ENCODE results near the gene GDAP1L1. TPM values are rescaled to one million over a fixed set of nuclear protein-coding genes. Genes with fewer than 3 reads are reported as not detected.

The GDAP1L1 gene
- polyA plus RNA-seq, 1 of the 3 experiments (the other 2 are of a cell fraction): 0.30 TPM

Other genes starting within 250 kb of the GDAP1L1 start
- 0.67 and 0.75 TPM in 2 replicates for gene JPH2, start 60.1 kb upstream of the GDAP1L1 start, polyA plus RNA-seq (2012; rRNA removed)
- 22.3 and 31.0 TPM in 2 replicates for gene OSER1, start 36.5 kb upstream of the GDAP1L1 start, polyA plus RNA-seq (2012; rRNA removed)
- 2.8 and 3.6 TPM in 2 replicates for gene FITM2, start 63.9 kb downstream of the GDAP1L1 start, polyA plus RNA-seq (2012; rRNA removed)
- gene R3HDML, start 89.7 kb downstream of the GDAP1L1 start, polyA plus RNA-seq (2012; rRNA removed): not detected in 2 replicates
- gene HNF4A, start 108.4 kb downstream of the GDAP1L1 start, polyA plus RNA-seq (2012; rRNA removed): not detected in 2 replicates
- 4.9 and 5.7 TPM in 2 replicates for gene TTPAL, start 228.6 kb downstream of the GDAP1L1 start, polyA plus RNA-seq (2012; rRNA removed)

Data from SK-N-SH (cell line).